HCT116 (cell line): ENCODE results near the gene DAAM2. TPM values are rescaled to one million over a fixed set of nuclear protein-coding genes. Genes with fewer than 3 reads are reported as not detected.

Experiments
- ATAC-seq: fragments of 200-7000 bp; cut with Tn5 transposase; 2 replicates; pipeline ENCODE4 v1.9.1; 2020; ENCODE audit warnings: mild to moderate bottlenecking, moderate library complexity
- BruUV-seq: library from RNA; stranded (reverse); fragments of 400-500 nt; replicated peaks from 2 replicates; lab custom pipeline; 2021; lab: Mats Ljungman, UMichigan
- CTCF ChIA-PET: fragments of 300-600 bp; sonication (Branson Sonifier 250); formaldehyde crosslinking; loops from one replicate; lab custom pipeline; 2021; ENCODE audit warnings: antibody characterized with exemption; lab: Charles Lee
- POLR2A ChIA-PET: fragments of 300-600, 350-600 bp; sonication (Branson Sonifier 250); formaldehyde crosslinking; loops from one replicate; lab custom pipeline; 2021; ENCODE audit warnings: antibody characterized with exemption; lab: Charles Lee
- RAD21 ChIA-PET, 2 experiments: fragments of 300-600 bp; sonication (Branson Sonifier 250); formaldehyde crosslinking; loops; one replicate each; lab custom pipeline; 2023; ENCODE audit warnings: low total read pairs in 2 of 2; ENCODE audit not compliant: uncharacterized antibody in 2 of 2, unreplicated experiment in 2 of 2, low non-redundant PET in 1 of 2; lab: Charles Lee
- DNase-seq: peaks from one replicate; pipeline ENCODE4 v3.0.0-alpha.2; 2010; ENCODE audit warnings: low read depth, low spot score
- H2AFZ ChIP-seq: fragments of 200-600 bp; shearing (Covaris generic), sonication (generic); 2 replicates; pipeline ENCODE4 v1.6.1; 2017; ENCODE audit warnings: low read depth, mixed run types, mixed read lengths, antibody characterized with exemption, low read length; ENCODE audit not compliant: poor library complexity, severe bottlenecking
- H3K27ac ChIP-seq: 2 replicates; pipeline ENCODE4 v1.5.1; 2012; ENCODE audit warnings: low read depth, low read length
- H3K27me3 ChIP-seq: fragments of 200-600 bp; sonication (generic); 2 replicates; pipeline ENCODE4 v1.6.1; 2016; ENCODE audit warnings: mixed run types, low read length, mixed read lengths; ENCODE audit not compliant: insufficient read depth
- H3K36me3 ChIP-seq, 2 experiments: fragments of 200-500 bp in 1 of 2; fragments of 200-600 bp in 1 of 2; sonication (Bioruptor generic) in 1 of 2; sonication (generic) in 1 of 2; 2 replicates each; pipeline versions ENCODE4 v1.5.1 to v1.6.1; 2014 to 2016; ENCODE audit warnings: low read length in 2 of 2, inconsistent platforms in 1 of 2, mixed read lengths in 1 of 2, mixed run types in 1 of 2; ENCODE audit not compliant: insufficient read depth in 2 of 2, control insufficient read depth in 1 of 2
- H3K4me1 ChIP-seq, 2 experiments: fragments of 200-600 bp in 1 of 2; sonication (generic) in 1 of 2; 2 replicates each; pipeline versions ENCODE4 v1.5.1 to v1.6.1; 2012 to 2017; ENCODE audit warnings: low read length in 2 of 2, inconsistent platforms in 1 of 2, mild to moderate bottlenecking in 1 of 2, mixed read lengths in 1 of 2, mixed run types in 1 of 2, moderate library complexity in 1 of 2; ENCODE audit not compliant: insufficient read depth in 2 of 2, control insufficient read depth in 1 of 2
- H3K4me2 ChIP-seq: fragments of 200-600 bp; sonication (generic); 2 replicates; pipeline ENCODE4 v1.6.1; 2017; ENCODE audit warnings: mixed run types, low read length, mixed read lengths
- H3K4me3 ChIP-seq, 2 experiments: fragments of 200-600 bp in 1 of 2; sonication (generic) in 1 of 2; replicated peaks in 1 of 2; 2 replicates each; pipeline ENCODE4 v1.5.1; 2011 to 2016; ENCODE audit warnings: low read length in 2 of 2, control low read depth in 1 of 2, low read depth in 1 of 2, mild to moderate bottlenecking in 1 of 2, mixed read lengths in 1 of 2, mixed run types in 1 of 2
- H3K79me2 ChIP-seq: fragments of 200-600 bp; sonication (generic); 2 replicates; pipeline ENCODE4 v1.6.1; 2017; ENCODE audit warnings: mild to moderate bottlenecking, mixed run types, low read length, moderate library complexity, mixed read lengths; ENCODE audit not compliant: insufficient read depth
- H3K9ac ChIP-seq: fragments of 200-600 bp; sonication (generic); 2 replicates; pipeline ENCODE4 v1.6.1; 2016; ENCODE audit warnings: low read length, mixed read lengths
- H3K9me2 ChIP-seq: fragments of 200-600 bp; sonication (generic), shearing (Covaris generic); 2 replicates; pipeline ENCODE4 v1.6.1; 2017; ENCODE audit warnings: mixed run types, mild to moderate bottlenecking, moderate library complexity; ENCODE audit not compliant: insufficient read depth
- H3K9me3 ChIP-seq, 2 experiments: fragments of 200-500 bp in 1 of 2; fragments of 200-600 bp in 1 of 2; sonication (Bioruptor generic) in 1 of 2; sonication (generic) in 1 of 2; 2 replicates each; pipeline ENCODE4 v1.6.1; 2014 to 2017; ENCODE audit warnings: low read length in 2 of 2, mixed read lengths in 2 of 2, inconsistent platforms in 1 of 2, low read depth in 1 of 2, mild to moderate bottlenecking in 1 of 2, mixed run types in 1 of 2, moderate library complexity in 1 of 2; ENCODE audit not compliant: control insufficient read depth in 1 of 2, insufficient read depth in 1 of 2
- H4K20me1 ChIP-seq: fragments of 200-600 bp; sonication (generic), shearing (Covaris generic); 2 replicates; pipeline ENCODE4 v1.6.1; 2017; ENCODE audit warnings: mixed run types, mild to moderate bottlenecking, moderate library complexity; ENCODE audit not compliant: insufficient read depth
- ATF3 ChIP-seq: IDR thresholded peaks from 2 replicates; pipeline ENCODE4 v1.6.1; 2012
- CTCF ChIP-seq, 3 experiments: fragments of 200-600 bp in 1 of 3; sonication (generic) in 1 of 3; IDR thresholded peaks in 2 of 3; conservative IDR thresholded peaks in 1 of 3; 2 replicates each; pipeline ENCODE4 v1.5.1; 2012 to 2017; ENCODE audit warnings: low read depth in 2 of 3, low read length in 2 of 3, antibody characterized with exemption in 1 of 3, borderline replicate concordance in 1 of 3, control low read depth in 1 of 3, mild to moderate bottlenecking in 1 of 3, mixed read lengths in 1 of 3, mixed run types in 1 of 3, moderate library complexity in 1 of 3; ENCODE audit not compliant: insufficient read depth in 1 of 3
- EZH2 ChIP-seq: fragments of 200-600 bp; sonication (generic); IDR thresholded peaks from 2 replicates; pipeline ENCODE4 v1.6.1; 2017; ENCODE audit warnings: antibody characterized with exemption, mixed run types
- JUND ChIP-seq: IDR thresholded peaks from 2 replicates; pipeline ENCODE4 v1.6.1; 2012
- POLR2A ChIP-seq: IDR thresholded peaks from 2 replicates; pipeline ENCODE4 v1.7.0; 2011; ENCODE audit warnings: borderline replicate concordance; ENCODE audit not compliant: insufficient read depth, insufficient read length; ENCODE audit errors: extremely low read depth
- POLR2AphosphoS5 ChIP-seq: IDR thresholded peaks from 2 replicates; pipeline ENCODE4 v1.6.1; 2011; ENCODE audit warnings: mild to moderate bottlenecking, low read depth, low read length, moderate library complexity
- SIN3A ChIP-seq: IDR thresholded peaks from 2 replicates; pipeline ENCODE4 v1.6.1; 2012; ENCODE audit warnings: low read depth
- SP1 ChIP-seq: IDR thresholded peaks from 2 replicates; pipeline ENCODE4 v1.6.1; 2012; ENCODE audit warnings: low read depth
- TCF7L2 ChIP-seq: IDR thresholded peaks from 2 replicates; pipeline ENCODE4 v1.7.0; 2011; ENCODE audit warnings: borderline replicate concordance, inconsistent platforms; ENCODE audit not compliant: insufficient read depth, insufficient read length; ENCODE audit errors: extremely low read depth
- ZBTB33 ChIP-seq: IDR thresholded peaks from 2 replicates; pipeline ENCODE4 v1.6.1; 2011; ENCODE audit warnings: mild to moderate bottlenecking, low read length, moderate library complexity; ENCODE audit not compliant: insufficient replicate concordance; ENCODE audit errors: extremely low read depth
- ZFX ChIP-seq: fragments of 450-650 bp; IDR thresholded peaks from 2 replicates; pipeline ENCODE4 v1.6.1; 2017
- intact Hi-C: fragments of 100-400 bp; cut with micrococcal nuclease; formaldehyde crosslinking; loops from 2 replicates; pipeline ENCODE4 v1.10.0; 2022
- total RNA-seq: library from RNA; stranded (reverse); gene quantifications from one replicate; pipeline ENCODE4 v1.2.1, GENCODE V29; 2021; ENCODE audit not compliant: unreplicated experiment

DAAM2 gene
- total RNA-seq, 1 experiment from 2014 or later, result not detected

GRCh38 chr6:39951716-39952115, 159.5 kb downstream of the DAAM2 start:
- H3K79me2 ChIP-seq, result no peaks in the 10 kb centered on the region
- H3K9me2 ChIP-seq, result no peaks in the 10 kb centered on the region
- DNase-seq, result no peak
- H3K27me3 ChIP-seq, result peaks cover 63% of the 10 kb centered on the region
- H3K9me3 ChIP-seq, result no peaks in the 10 kb centered on the region
- H3K27ac ChIP-seq, result no peak overlapping the region
- CTCF ChIA-PET, result no interaction called here
- intact Hi-C loops, result no loop called here
- H3K9ac ChIP-seq, result no peak overlapping the region
- POLR2A ChIA-PET, result no interaction called here
- no peak for TF ChIP-seq JUND
- TF ChIP-seq SIN3A, result no peak
- TF ChIP-seq ATF3, result no peak
- no peak for TF ChIP-seq POLR2AphosphoS5
- TF ChIP-seq ZFX, result no peak
- no peak for TF ChIP-seq POLR2A
- no peak for TF ChIP-seq ZBTB33
- TF ChIP-seq, all 23 proteins: peak for 0
- no peak overlapping the region for H3K4me2 ChIP-seq
- RAD21 ChIA-PET, result no interaction called here
- no peaks in the 10 kb centered on the region for H4K20me1 ChIP-seq
- no TSS peak for BruUV-seq
- H3K4me1 ChIP-seq, result no peaks in the 10 kb centered on the region
- H3K4me3 ChIP-seq, result no peak overlapping the region
- no peaks in the 10 kb centered on the region for H3K36me3 ChIP-seq
- no peak for ATAC-seq
- H2AFZ ChIP-seq, result no peak overlapping the region

GRCh38 chr6:39952167-39952566, 160.0 kb downstream of the DAAM2 start:
- H3K9me3 ChIP-seq, result no peaks in the 10 kb centered on the region
- peaks cover 62% of the 10 kb centered on the region for H3K27me3 ChIP-seq
- ATAC-seq, result no peak
- no peak overlapping the region for H3K4me2 ChIP-seq
- POLR2A ChIA-PET, result no interaction called here
- no peak overlapping the region for H3K4me3 ChIP-seq
- no TSS peak for BruUV-seq
- intact Hi-C loops, result no loop called here
- no peaks in the 10 kb centered on the region for H4K20me1 ChIP-seq
- no peaks in the 10 kb centered on the region for H3K36me3 ChIP-seq
- CTCF ChIA-PET, result no interaction called here
- no peak overlapping the region for H3K27ac ChIP-seq
- no peaks in the 10 kb centered on the region for H3K79me2 ChIP-seq
- H3K9ac ChIP-seq, result no peak overlapping the region
- DNase-seq, result no peak
- H3K9me2 ChIP-seq, result no peaks in the 10 kb centered on the region
- RAD21 ChIA-PET, result no interaction called here
- no peaks in the 10 kb centered on the region for H3K4me1 ChIP-seq
- H2AFZ ChIP-seq, result no peak overlapping the region
- TF ChIP-seq TCF7L2 (no peak), SIN3A (no peak), CTCF (IDR thresholded peaks at IDR 0.05 in 2 of 3, conservative IDR thresholded peaks at IDR 0.05 in 1 of 3; ENCODE audit: borderline replicate concordance in 1 of 3, insufficient read depth in 1 of 3, low read depth in 2 of 3, low read length in 2 of 3) (no peak), SP1 (no peak), ZFX (no peak), EZH2 (no peak), ZBTB33 (no peak), JUND (no peak)
